Gastroesophageal sphincter (tissue), 4 donors: ENCODE results near the gene PRPF6. TPM values are rescaled to one million over a fixed set of nuclear protein-coding genes. Genes with fewer than 3 reads are reported as not detected.
"Not testable (repeated sequence)": the region's sequence is repeated elsewhere in the genome, so short reads cannot be mapped to it uniquely, and the experiment has no call there.

ENCODE experiments used
- ATAC-seq: fragments of 150-250 bp; one replicate; pipeline ENCODE4 v1.9.1; 2016; ENCODE audit warnings: mild to moderate bottlenecking, moderate library complexity
- H3K27ac ChIP-seq, 4 donors: fragments of 200-600 bp; sonication (generic) in 3 of 4; 1 replicate in 3 of 4; 2 replicates in 1 of 4; pipeline ENCODE4 v1.5.1; 2016 to 2019
- H3K27me3 ChIP-seq: fragments of 200-600 bp; sonication (generic); one replicate; pipeline ENCODE4 v1.5.1; 2019
- H3K36me3 ChIP-seq, 2 donors: fragments of 200-600 bp; sonication (generic); one replicate each; pipeline ENCODE4 v1.5.1; 2019; ENCODE audit warnings: control low read depth in 1 of 2
- H3K4me1 ChIP-seq, 3 donors: fragments of 200-600 bp; sonication (generic); 1 replicate in 2 of 3; 2 replicates in 1 of 3; pipeline ENCODE4 v1.5.1; 2016 to 2019; ENCODE audit warnings: control low read depth in 2 of 3
- H3K4me3 ChIP-seq, 2 donors: fragments of 200-600 bp; sonication (generic); one replicate each; pipeline ENCODE4 v1.5.1; 2019; ENCODE audit warnings: mild to moderate bottlenecking in 1 of 2, moderate library complexity in 1 of 2
- H3K9me3 ChIP-seq, 3 donors: fragments of 200-600 bp; sonication (generic); one replicate each; pipeline ENCODE4 v1.5.1; 2017 to 2019; ENCODE audit warnings: control low read depth in 2 of 3
- EP300 ChIP-seq: sonication (generic); formaldehyde crosslinking; IDR thresholded peaks from one replicate; pipeline ENCODE4 v1.6.1; 2017; ENCODE audit warnings: antibody characterized with exemption, mild to moderate bottlenecking
- POLR2A ChIP-seq, 2 donors: fragments of 450-650 bp; IDR thresholded peaks; one replicate each; pipeline ENCODE4 v1.6.1; 2017; ENCODE audit warnings: antibody characterized with exemption in 2 of 2, mild to moderate bottlenecking in 2 of 2, moderate library complexity in 1 of 2
- POLR2AphosphoS5 ChIP-seq: sonication (generic); formaldehyde crosslinking; IDR thresholded peaks from one replicate; pipeline ENCODE4 v1.6.1; 2017; ENCODE audit warnings: antibody characterized with exemption
- WGBS, 2 donors: methylation state at CpG; one replicate each; pipeline ENCODE4 v1.1.5; 2018; ENCODE audit warnings: low coverage in 1 of 2; 5-methylcytosine and 5-hydroxymethylcytosine counted together
- total RNA-seq, 4 donors: library from RNA; depleted of rRNA; stranded (reverse); fragments of >200 nt; gene quantifications; one replicate each; pipeline ENCODE4 v1.1.0, GENCODE V29; 2016
- TF ChIP-seq, protein P1 (sequence below), 4 experiments: fragments of 200-600 bp in 2 of 4; fragments of 450-650 bp in 2 of 4; sonication (generic) in 1 of 4; IDR thresholded peaks; one replicate each; pipeline ENCODE4 v1.5.1; 2017 to 2019; ENCODE audit warnings: antibody characterized with exemption in 4 of 4, mild to moderate bottlenecking in 2 of 4, moderate library complexity in 2 of 4

PRPF6 gene
- total RNA-seq, 4 donors from 2014 or later = 53.7 to 73.0 (median 67.6) TPM

DNA sequence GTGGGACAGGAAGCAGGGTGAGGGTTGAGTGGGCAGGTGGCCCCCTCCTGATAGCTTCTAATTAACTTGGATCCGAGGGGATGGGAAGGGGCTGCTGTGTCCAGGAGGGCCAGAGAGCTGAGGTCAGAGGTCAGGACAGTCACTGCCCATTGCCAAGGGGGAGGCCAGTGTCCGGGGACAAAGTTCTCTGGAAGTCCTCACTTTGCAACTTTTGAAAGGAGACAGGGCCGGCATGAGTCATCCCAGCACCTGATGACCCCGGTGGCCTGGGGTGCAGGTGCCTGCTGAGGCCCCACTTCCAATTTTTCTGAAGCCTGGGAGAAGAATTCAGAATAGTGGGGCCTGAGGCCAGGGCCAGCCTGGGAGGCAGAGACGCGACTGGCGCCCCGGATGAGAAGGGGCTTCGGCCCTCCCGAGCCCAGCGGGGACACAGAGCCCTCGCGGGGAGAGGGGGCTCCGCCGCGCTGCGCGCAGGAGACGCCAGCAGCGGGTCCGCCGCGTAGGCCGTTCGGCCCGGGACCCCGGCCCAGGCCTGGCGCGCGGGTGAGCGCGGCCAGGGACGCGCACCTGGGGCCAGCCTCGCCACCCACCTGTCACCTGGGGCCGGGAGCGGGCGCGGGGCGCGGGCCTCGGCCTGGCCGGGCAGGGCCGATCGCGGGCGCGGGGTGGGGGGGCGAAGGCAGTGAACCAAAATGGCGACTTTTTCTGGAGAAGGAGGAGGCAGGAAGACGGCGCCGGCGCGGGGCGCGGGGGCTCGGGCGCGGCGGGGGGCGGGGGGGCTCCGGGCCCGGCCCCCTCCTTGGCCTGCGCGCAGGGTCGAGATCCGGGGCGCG lies 11.8 kb upstream of the PRPF6 start:
- TF ChIP-seq, protein P1, sequence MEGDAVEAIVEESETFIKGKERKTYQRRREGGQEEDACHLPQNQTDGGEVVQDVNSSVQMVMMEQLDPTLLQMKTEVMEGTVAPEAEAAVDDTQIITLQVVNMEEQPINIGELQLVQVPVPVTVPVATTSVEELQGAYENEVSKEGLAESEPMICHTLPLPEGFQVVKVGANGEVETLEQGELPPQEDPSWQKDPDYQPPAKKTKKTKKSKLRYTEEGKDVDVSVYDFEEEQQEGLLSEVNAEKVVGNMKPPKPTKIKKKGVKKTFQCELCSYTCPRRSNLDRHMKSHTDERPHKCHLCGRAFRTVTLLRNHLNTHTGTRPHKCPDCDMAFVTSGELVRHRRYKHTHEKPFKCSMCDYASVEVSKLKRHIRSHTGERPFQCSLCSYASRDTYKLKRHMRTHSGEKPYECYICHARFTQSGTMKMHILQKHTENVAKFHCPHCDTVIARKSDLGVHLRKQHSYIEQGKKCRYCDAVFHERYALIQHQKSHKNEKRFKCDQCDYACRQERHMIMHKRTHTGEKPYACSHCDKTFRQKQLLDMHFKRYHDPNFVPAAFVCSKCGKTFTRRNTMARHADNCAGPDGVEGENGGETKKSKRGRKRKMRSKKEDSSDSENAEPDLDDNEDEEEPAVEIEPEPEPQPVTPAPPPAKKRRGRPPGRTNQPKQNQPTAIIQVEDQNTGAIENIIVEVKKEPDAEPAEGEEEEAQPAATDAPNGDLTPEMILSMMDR (IDR thresholded peaks at IDR 0.05) = no peak
- no peak for TF ChIP-seq EP300
- TF ChIP-seq POLR2AphosphoS5 = no peak
- no peak for TF ChIP-seq POLR2A (IDR thresholded peaks at IDR 0.05)
- WGBS, 2 donors = 0% methylated on average over 1 of the region's 70 CpGs; no CpG with 5 or more reads in 1 of the 2 donors
- Histone ChIP-seq H3K27me3 (no peaks in the 10 kb centered on the region), H3K36me3 (peaks cover 0 to 25% of the 10 kb centered on the region in 2 donors), H3K27ac (peak overlapping the region in 3 of 4 donors; percentile 72 to 80 (median 77)), H3K4me3 (peak overlapping the region; percentile 34 to 69), H3K4me1 (peaks cover 0 to 33% (median 22%) of the 10 kb centered on the region in 3 donors), H3K9me3 (no peaks in the 10 kb centered on the region)
- peak; percentile 3 for ATAC-seq

DNA sequence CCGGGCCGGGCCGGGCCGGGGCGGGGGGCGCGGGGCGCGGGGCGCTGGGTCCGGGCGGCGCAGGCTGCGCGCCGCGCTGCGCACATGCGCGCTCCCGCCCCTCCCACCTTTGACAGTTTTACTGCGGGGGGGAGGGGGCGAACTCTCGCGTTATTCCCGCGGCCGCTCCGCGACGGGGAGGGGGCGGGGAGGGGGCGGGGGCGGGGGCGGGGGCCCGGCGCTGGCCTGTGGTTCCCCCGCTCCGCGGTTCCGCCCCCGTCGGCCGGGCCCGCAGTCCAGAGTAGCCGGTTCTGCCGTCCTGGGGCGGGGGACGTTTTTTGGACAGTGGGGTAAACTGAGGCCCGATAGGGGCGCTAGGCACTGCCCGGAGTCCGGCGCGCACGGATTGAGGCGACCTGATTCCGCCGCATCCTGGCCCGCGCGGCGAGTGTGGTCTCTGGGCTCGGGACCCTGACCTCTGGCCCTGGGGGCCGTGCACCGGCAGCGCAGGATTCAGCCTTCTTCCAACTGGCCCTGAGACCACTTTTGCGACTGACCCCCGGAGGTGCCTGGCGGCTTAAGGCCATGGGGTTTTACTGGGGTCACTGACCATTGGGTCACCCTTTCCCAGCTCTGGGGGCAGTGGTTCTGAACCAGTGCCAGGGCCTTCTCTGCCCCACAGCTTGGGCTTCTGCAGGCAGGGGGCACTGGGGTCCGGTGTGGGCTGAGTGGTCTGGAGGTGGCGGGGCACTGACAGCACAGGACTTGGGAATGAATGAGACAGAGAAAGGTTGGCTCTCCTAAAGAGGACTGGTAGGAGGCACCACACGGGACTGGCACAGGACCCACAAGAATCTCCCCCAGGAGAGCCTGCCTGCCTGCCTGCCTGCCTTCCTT lies 10.9 kb upstream of the PRPF6 start, which contains the start of gene ZNF512B:
Gene ZNF512B (minus strand): TSS at position 93 of the 876 bp plus-strand sequence. CDS start 1,980 bp downstream, outside the sequence.
- TF ChIP-seq POLR2AphosphoS5 = no peak
- no peak for TF ChIP-seq POLR2A (IDR thresholded peaks at IDR 0.05)
- TF ChIP-seq EP300 = no peak
- TF ChIP-seq, protein P1 (IDR thresholded peaks at IDR 0.05) = peak in 1 of 4 experiments; percentile 8
- H3K36me3 ChIP-seq = peaks cover 0 to 20% of the 10 kb centered on the region in 2 donors
- H3K9me3 ChIP-seq = no peaks in the 10 kb centered on the region
- H3K4me3 ChIP-seq = peak within 1 kb of the TSS; percentile 40 to 69
- H3K27ac ChIP-seq = peak within 1 kb of the TSS in 3 of 4 donors; percentile 72 to 80 (median 77)
- ATAC-seq = peak; percentile 44
- 0% methylated on average over 5 of the region's 73 CpGs; no CpG with 5 or more reads in 1 of the 2 donors for WGBS, 2 donors
- peaks cover 0 to 42% (median 22%) of the 10 kb centered on the region in 3 donors for H3K4me1 ChIP-seq
- no peaks in the 10 kb centered on the region for H3K27me3 ChIP-seq

DNA sequence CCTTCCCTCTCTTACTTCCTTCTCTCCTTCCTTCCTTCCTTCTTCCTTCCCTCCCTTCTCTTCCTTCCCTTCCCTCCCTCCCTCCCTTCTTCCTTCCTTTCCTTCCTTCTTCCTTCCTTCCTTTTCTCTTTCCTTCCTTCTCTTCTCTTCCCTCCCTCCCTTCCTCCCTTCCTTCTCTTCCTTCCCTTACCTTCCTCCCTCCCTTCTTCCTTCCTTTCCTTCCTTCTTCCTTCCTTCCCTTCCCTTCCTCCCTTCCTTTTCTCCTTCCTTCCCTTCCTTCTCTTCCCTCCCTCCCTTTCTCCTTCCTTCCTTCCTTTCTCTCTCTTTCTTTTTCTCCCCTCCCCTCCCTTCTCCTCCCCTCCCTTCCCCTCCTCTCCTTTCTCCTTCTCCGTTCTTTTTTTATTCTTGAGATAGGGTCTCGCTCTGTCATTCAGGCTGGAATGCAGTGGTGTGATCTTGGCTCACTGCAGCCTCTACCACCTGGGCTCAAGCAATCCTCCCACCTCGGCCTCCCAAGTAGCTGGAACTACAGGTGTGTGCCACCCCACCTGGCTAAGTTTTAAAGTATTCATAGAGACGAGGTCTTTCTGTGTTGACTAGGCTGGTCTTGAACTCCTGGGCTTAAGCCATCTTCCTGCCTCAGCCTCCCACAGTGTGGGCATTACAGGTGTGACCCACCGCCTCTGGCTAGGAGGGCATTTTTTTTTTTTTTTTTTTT lies 10.1 kb upstream of the PRPF6 start:
- no peak overlapping the region for H3K27ac ChIP-seq
- no peak for ATAC-seq
- no peaks in the 10 kb centered on the region for H3K27me3 ChIP-seq
- H3K9me3 ChIP-seq = no peaks in the 10 kb centered on the region
- 80 to 83% methylated on average over 1 to 4 of the region's 5 CpGs for WGBS, 2 donors
- H3K4me3 ChIP-seq = no peak overlapping the region
- peaks cover 0 to 42% (median 22%) of the 10 kb centered on the region in 3 donors for H3K4me1 ChIP-seq
- no peak for TF ChIP-seq EP300
- TF ChIP-seq POLR2AphosphoS5 = no peak
- no peak for TF ChIP-seq POLR2A (IDR thresholded peaks at IDR 0.05)
- TF ChIP-seq, protein P1 (IDR thresholded peaks at IDR 0.05) = no peak
- H3K36me3 ChIP-seq = peaks cover 0 to 20% of the 10 kb centered on the region in 2 donors

DNA sequence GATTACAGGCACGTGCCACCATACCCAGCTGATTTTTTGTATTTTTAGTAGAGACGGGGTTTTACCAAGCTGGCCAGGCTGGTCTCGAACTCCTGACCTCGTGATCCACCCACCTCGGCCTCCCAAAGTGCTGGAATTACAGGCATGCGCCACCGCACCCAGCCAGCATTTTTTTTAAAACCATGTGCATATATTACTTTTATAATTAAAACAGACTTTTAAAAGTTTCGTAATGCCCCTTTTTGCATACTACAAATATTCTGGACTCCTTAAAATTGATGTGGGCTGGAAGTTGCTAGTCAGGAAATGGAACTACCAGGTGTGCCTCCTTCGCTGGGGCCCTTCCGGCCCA lies 9.0 kb upstream of the PRPF6 start:
- H3K4me1 ChIP-seq = peaks cover 0 to 42% (median 22%) of the 10 kb centered on the region in 3 donors
- H3K27ac ChIP-seq = peak overlapping the region in 2 of 4 donors; percentile 6 to 71
- H3K4me3 ChIP-seq, H3K36me3 ChIP-seq, H3K27me3 ChIP-seq, H3K9me3 ChIP-seq, ATAC-seq: not testable (repeated sequence)
- 82 to 85% methylated on average over 5 to 10 of the region's 10 CpGs for WGBS, 2 donors
